GM23338 (cell line): Measurements from ENCODE around the gene LLGL1. TPM values are rescaled to one million over a fixed set of nuclear protein-coding genes. Genes with fewer than 3 reads are reported as not detected.

Experiments
- ATAC-seq: fragments of 200-7000 bp; cut with Tn5 transposase; 3 replicates; pipeline ENCODE4 v1.9.1; 2020
- DNase-seq: peaks from one replicate; pipeline ENCODE4 v3.0.0-alpha.2; 2015; ENCODE audit warnings: low spot score
- H2AFZ ChIP-seq: fragments of 200-600 bp; sonication (generic); 2 replicates; pipeline ENCODE4 v1.8.0; 2016; ENCODE audit warnings: antibody characterized with exemption, mild to moderate bottlenecking, moderate library complexity
- H3F3A ChIP-seq: fragments of 200-600 bp; sonication (generic); replicated peaks from 2 replicates; pipeline ENCODE4 v1.8.0; 2017; ENCODE audit warnings: antibody characterized with exemption, mixed run types, low read depth
- H3K27ac ChIP-seq: fragments of 200-600 bp; sonication (generic); 2 replicates; pipeline ENCODE4 v1.6.1; 2016; ENCODE audit warnings: low read depth
- H3K27me3 ChIP-seq: fragments of 200-600 bp; sonication (generic); 2 replicates; pipeline ENCODE4 v1.8.0; 2016; ENCODE audit warnings: mild to moderate bottlenecking, mixed run types, moderate library complexity; ENCODE audit not compliant: insufficient read depth
- H3K36me3 ChIP-seq: fragments of 200-600 bp; sonication (generic); 2 replicates; pipeline ENCODE4 v1.8.0; 2016; ENCODE audit warnings: mild to moderate bottlenecking; ENCODE audit not compliant: insufficient read depth
- H3K4me1 ChIP-seq: fragments of 200-600 bp; sonication (generic); 2 replicates; pipeline ENCODE4 v1.8.0; 2016; ENCODE audit warnings: mild to moderate bottlenecking, moderate library complexity; ENCODE audit not compliant: insufficient read depth
- H3K4me2 ChIP-seq: fragments of 200-600 bp; sonication (generic); 2 replicates; pipeline ENCODE4 v1.7.1; 2017; ENCODE audit warnings: mixed run types
- H3K4me3 ChIP-seq: fragments of 200-600 bp; sonication (generic); 2 replicates; pipeline ENCODE4 v1.6.1; 2016; ENCODE audit warnings: mixed run types
- H3K79me2 ChIP-seq: fragments of 200-600 bp; sonication (generic); replicated peaks from 2 replicates; pipeline ENCODE4 v1.8.0; 2017; ENCODE audit warnings: mild to moderate bottlenecking; ENCODE audit not compliant: insufficient read depth
- H3K9me2 ChIP-seq: fragments of 200-600 bp; sonication (generic); 2 replicates; pipeline ENCODE4 v1.8.0; 2017; ENCODE audit not compliant: insufficient read depth
- H4K20me1 ChIP-seq: fragments of 200-600 bp; sonication (generic); replicated peaks from 2 replicates; pipeline ENCODE4 v1.8.0; 2017; ENCODE audit warnings: mild to moderate bottlenecking; ENCODE audit not compliant: insufficient read depth
- H3K27ac Mint-ChIP-seq: 2 replicates; pipeline ENCODE4 v1.8.0; 2020; ENCODE audit warnings: inconsistent platforms, mild to moderate bottlenecking, moderate library complexity, mixed read lengths
- H3K27me3 Mint-ChIP-seq: 3 replicates; pipeline ENCODE4 v1.8.0; 2022; ENCODE audit warnings: low read depth, mild to moderate bottlenecking, moderate library complexity, mixed read lengths, inconsistent platforms; ENCODE audit not compliant: insufficient read depth, poor library complexity
- H3K36me3 Mint-ChIP-seq: 3 replicates; pipeline ENCODE4 v1.8.0; 2021; ENCODE audit warnings: low read depth, mild to moderate bottlenecking, inconsistent platforms, moderate library complexity, mixed read lengths
- H3K4me1 Mint-ChIP-seq: 3 replicates; pipeline ENCODE4 v1.8.0; 2020; ENCODE audit warnings: mild to moderate bottlenecking, inconsistent platforms, mixed read lengths
- H3K4me3 Mint-ChIP-seq: 3 replicates; pipeline ENCODE4 v1.8.0; 2021; ENCODE audit warnings: moderate library complexity, mild to moderate bottlenecking, inconsistent platforms, mixed read lengths
- H3K9me3 Mint-ChIP-seq: 3 replicates; pipeline ENCODE4 v1.8.0; 2020; ENCODE audit warnings: moderate library complexity, mild to moderate bottlenecking, inconsistent platforms, mixed read lengths
- EZH2 ChIP-seq: fragments of 200-600 bp; sonication (generic); IDR thresholded peaks from one replicate; pipeline ENCODE4 v1.8.0; 2017; ENCODE audit warnings: antibody characterized with exemption, mild to moderate bottlenecking, low read depth; ENCODE audit not compliant: unreplicated experiment
- JUNB ChIP-seq: IDR thresholded peaks from one replicate; pipeline ENCODE4 v1.6.1; 2016; ENCODE audit warnings: antibody characterized with exemption; ENCODE audit not compliant: unreplicated experiment
- ZNF114 ChIP-seq: fragments of 250-450 bp; sonication (Bioruptor Pico); IDR thresholded peaks from 2 replicates; pipeline ENCODE4 v1.5.0; 2020; ENCODE audit warnings: mild to moderate bottlenecking, moderate library complexity
- ZNF331 ChIP-seq: fragments of 250-450 bp; sonication (Bioruptor Pico); IDR thresholded peaks from 2 replicates; pipeline ENCODE4 v1.5.0; 2020; ENCODE audit warnings: low read depth, mild to moderate bottlenecking, moderate library complexity
- polyA plus RNA-seq: library from polyadenylated mRNA; unstranded; fragments of >200 nt; fragmentation: Nextera tagmentation; extraction: Ambion mirVana; gene quantifications from 2 replicates; pipeline ENCODE4 v1.2.1, GENCODE V29; 2016
- total RNA-seq: library from RNA; depleted of rRNA; stranded (reverse); fragments of >200 nt; shearing (Covaris generic); gene quantifications from 2 replicates; pipeline ENCODE4 v1.2.3, GENCODE V29; 2014
- TF ChIP-seq, protein P1 (sequence below): IDR thresholded peaks from 2 replicates; pipeline ENCODE4 v1.6.1; 2016; ENCODE audit warnings: antibody characterized with exemption
- TF ChIP-seq, protein P2 (sequence below), 2 experiments: fragments of 200-600 bp in 1 of 2; sonication (generic) in 1 of 2; conservative IDR thresholded peaks; 2 replicates each; pipeline versions ENCODE4 v1.5.1 to v1.6.1; 2016 to 2017; ENCODE audit warnings: antibody characterized with exemption in 2 of 2, low read depth in 2 of 2, mild to moderate bottlenecking in 2 of 2, moderate library complexity in 1 of 2
- TF ChIP-seq, protein P3 (sequence below): IDR thresholded peaks from one replicate; pipeline ENCODE4 v1.6.1; 2018; ENCODE audit warnings: antibody characterized with exemption; ENCODE audit not compliant: unreplicated experiment

The LLGL1 gene
- total and polyA plus RNA-seq, 2 experiments from 2014 or later = 5.9 to 129 TPM

DNA sequence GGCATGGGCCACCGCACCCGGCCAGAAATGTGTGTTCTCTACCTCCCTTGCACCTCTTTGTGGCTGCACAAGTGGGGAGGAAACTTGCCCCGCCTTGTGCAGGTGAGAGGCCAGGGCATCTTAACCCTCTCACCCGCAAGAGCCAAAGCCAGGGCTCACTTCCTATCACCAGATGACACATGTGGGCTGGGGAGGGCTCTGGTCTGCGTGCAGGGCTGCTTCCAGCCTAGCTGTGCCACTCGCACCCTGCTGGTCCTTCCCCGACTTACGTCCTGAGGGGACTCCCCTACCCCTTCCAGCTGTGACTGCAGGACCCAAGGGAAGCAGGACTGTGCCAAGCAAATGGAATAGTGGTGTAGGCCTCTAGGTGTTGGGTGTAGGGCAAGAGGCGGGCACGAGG lies 41.9 kb downstream of the LLGL1 start:
- peaks cover 4% of the 10 kb centered on the region for H3K27me3 Mint-ChIP-seq
- Histone ChIP-seq H3K4me1 (0 out of 2 replicates have a peak, but pooled peaks cover 5% of the 10 kb centered on the region), H3K27me3 (no peaks in the 10 kb centered on the region), H3K27ac (no peak overlapping the region), H3K36me3 (no peaks in the 10 kb centered on the region; the same call in 1 of the 2 replicates), H3K79me2 (0 out of 2 replicates have a peak, but pooled peaks cover under 1% of the 10 kb centered on the region), H3K9me2 (no peaks in the 10 kb centered on the region), H3K4me2 (no peak overlapping the region), H3K4me3 (no peak overlapping the region), H4K20me1 (no peaks in the 10 kb centered on the region), H3F3A (peaks cover 9% of the 10 kb centered on the region; the same call in 1 of the 2 replicates), H2AFZ (no peak overlapping the region)
- TF ChIP-seq, protein P1, sequence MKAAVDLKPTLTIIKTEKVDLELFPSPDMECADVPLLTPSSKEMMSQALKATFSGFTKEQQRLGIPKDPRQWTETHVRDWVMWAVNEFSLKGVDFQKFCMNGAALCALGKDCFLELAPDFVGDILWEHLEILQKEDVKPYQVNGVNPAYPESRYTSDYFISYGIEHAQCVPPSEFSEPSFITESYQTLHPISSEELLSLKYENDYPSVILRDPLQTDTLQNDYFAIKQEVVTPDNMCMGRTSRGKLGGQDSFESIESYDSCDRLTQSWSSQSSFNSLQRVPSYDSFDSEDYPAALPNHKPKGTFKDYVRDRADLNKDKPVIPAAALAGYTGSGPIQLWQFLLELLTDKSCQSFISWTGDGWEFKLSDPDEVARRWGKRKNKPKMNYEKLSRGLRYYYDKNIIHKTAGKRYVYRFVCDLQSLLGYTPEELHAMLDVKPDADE = no peak
- TF ChIP-seq ZNF114 (no peak), JUNB (no peak), EZH2 (no peak)
- TF ChIP-seq, protein P2, sequence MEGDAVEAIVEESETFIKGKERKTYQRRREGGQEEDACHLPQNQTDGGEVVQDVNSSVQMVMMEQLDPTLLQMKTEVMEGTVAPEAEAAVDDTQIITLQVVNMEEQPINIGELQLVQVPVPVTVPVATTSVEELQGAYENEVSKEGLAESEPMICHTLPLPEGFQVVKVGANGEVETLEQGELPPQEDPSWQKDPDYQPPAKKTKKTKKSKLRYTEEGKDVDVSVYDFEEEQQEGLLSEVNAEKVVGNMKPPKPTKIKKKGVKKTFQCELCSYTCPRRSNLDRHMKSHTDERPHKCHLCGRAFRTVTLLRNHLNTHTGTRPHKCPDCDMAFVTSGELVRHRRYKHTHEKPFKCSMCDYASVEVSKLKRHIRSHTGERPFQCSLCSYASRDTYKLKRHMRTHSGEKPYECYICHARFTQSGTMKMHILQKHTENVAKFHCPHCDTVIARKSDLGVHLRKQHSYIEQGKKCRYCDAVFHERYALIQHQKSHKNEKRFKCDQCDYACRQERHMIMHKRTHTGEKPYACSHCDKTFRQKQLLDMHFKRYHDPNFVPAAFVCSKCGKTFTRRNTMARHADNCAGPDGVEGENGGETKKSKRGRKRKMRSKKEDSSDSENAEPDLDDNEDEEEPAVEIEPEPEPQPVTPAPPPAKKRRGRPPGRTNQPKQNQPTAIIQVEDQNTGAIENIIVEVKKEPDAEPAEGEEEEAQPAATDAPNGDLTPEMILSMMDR (conservative IDR thresholded peaks at IDR 0.05; ENCODE audit: low read depth in 2 of 2) = no peak
- no peak overlapping the region; the same call in 2 of the 3 replicates for H3K4me3 Mint-ChIP-seq
- ATAC-seq = peak; percentile 54
- DNase-seq = peak; percentile 45
- peaks cover 14% of the 10 kb centered on the region for H3K4me1 Mint-ChIP-seq
- H3K9me3 Mint-ChIP-seq = no peaks in the 10 kb centered on the region
- no peak overlapping the region; the same call in 1 of the 2 replicates for H3K27ac Mint-ChIP-seq
- H3K36me3 Mint-ChIP-seq = peaks cover 4% of the 10 kb centered on the region

DNA sequence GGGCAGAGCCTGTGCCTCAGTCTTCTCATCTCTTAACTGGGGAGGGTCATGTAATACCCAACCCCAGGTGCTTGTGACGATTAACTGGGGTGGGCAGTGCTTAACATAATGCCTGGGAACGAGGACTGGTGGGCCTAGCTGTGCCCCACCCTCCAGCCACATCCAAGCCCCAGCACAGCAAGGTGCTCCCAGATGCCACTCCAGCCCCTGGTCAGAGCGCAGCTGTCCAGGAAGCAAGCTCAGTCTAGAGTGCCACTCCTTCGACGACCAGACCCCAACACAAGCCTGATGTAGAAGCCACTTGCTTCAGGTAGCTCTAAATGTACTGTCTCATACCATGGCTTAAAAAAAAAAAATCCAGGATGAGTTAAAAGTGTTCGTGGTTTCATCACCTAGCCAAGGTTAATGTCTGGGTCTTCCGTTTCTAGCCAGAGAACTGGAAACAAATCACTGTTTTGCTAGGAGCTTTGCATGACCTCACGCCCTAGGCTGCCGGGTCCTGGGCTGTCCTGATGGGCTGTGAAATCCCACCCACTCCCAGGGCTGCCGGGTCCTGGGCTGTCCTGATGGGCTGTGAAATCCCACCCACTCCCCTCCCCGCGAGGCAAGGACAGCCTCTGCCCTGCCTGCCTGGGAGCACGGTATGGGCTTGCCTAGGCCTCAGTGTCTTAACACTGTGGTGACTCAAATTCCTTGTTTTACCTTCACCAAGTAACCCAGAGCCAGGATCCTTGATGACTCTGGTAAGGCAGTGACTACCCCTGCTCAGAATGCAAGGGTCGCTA lies 42.7 kb downstream of the LLGL1 start:
- no peak overlapping the region for H2AFZ ChIP-seq
- no peaks in the 10 kb centered on the region for H3K79me2 ChIP-seq
- peaks cover 2% of the 10 kb centered on the region; the same call in 1 of the 2 replicates for H3K36me3 ChIP-seq
- H3K27ac ChIP-seq = peak overlapping the region; percentile 81
- H4K20me1 ChIP-seq = no peaks in the 10 kb centered on the region
- Mint-ChIP-seq H3K4me1 (peaks cover 14% of the 10 kb centered on the region), H3K27me3 (peaks cover 4% of the 10 kb centered on the region), H3K27ac (peak overlapping the region; percentile 87), H3K4me3 (no peak overlapping the region; the same call in 2 of the 3 replicates), H3K36me3 (peaks cover 7% of the 10 kb centered on the region), H3K9me3 (no peaks in the 10 kb centered on the region)
- no peaks in the 10 kb centered on the region for H3K27me3 ChIP-seq
- H3K4me1 ChIP-seq = 0 out of 2 replicates have a peak, but pooled peaks cover 5% of the 10 kb centered on the region
- H3F3A ChIP-seq = peaks cover 15% of the 10 kb centered on the region; the same call in 1 of the 2 replicates
- ATAC-seq (peak; percentile 86), DNase-seq (peak; percentile 52)
- no peak overlapping the region for H3K4me2 ChIP-seq
- no peaks in the 10 kb centered on the region for H3K9me2 ChIP-seq
- no peak overlapping the region for H3K4me3 ChIP-seq
- TF ChIP-seq, protein P3, sequence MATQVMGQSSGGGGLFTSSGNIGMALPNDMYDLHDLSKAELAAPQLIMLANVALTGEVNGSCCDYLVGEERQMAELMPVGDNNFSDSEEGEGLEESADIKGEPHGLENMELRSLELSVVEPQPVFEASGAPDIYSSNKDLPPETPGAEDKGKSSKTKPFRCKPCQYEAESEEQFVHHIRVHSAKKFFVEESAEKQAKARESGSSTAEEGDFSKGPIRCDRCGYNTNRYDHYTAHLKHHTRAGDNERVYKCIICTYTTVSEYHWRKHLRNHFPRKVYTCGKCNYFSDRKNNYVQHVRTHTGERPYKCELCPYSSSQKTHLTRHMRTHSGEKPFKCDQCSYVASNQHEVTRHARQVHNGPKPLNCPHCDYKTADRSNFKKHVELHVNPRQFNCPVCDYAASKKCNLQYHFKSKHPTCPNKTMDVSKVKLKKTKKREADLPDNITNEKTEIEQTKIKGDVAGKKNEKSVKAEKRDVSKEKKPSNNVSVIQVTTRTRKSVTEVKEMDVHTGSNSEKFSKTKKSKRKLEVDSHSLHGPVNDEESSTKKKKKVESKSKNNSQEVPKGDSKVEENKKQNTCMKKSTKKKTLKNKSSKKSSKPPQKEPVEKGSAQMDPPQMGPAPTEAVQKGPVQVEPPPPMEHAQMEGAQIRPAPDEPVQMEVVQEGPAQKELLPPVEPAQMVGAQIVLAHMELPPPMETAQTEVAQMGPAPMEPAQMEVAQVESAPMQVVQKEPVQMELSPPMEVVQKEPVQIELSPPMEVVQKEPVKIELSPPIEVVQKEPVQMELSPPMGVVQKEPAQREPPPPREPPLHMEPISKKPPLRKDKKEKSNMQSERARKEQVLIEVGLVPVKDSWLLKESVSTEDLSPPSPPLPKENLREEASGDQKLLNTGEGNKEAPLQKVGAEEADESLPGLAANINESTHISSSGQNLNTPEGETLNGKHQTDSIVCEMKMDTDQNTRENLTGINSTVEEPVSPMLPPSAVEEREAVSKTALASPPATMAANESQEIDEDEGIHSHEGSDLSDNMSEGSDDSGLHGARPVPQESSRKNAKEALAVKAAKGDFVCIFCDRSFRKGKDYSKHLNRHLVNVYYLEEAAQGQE = no peak
- TF ChIP-seq ZNF331 (CRISPR knock-in tag) = no peak
